Activated T-cell treated with anti-CD3 and anti-CD28 coated beads, Interleukin-2, amount 50 U/mL, for 1 hour (primary cell): ENCODE measurements around the gene FMO2.

Experiments used
- DNase-seq: peaks from one replicate; pipeline ENCODE4 v3.0.0-alpha.2; 2020

FMO2 gene

GRCh38 chr1:171185091-171185490 lies at the start of gene FMO2:
Gene FMO2, plus strand, starts transcription at chr1:171185300. Its CDS starts 414 bp downstream, at chr1:171185714.
- DNase-seq = no peak

- DNase-seq = no peak
These were observed 47.5 kb upstream of the FMO2 start for GRCh38 chr1:171137580-171137979.

GRCh38 chr1:171138980-171139379 lies 46.1 kb upstream of the FMO2 start:
- DNase-seq = no peak

- no peak for DNase-seq
These were observed 45.2 kb upstream of the FMO2 start for GRCh38 chr1:171139890-171140289.

GRCh38 chr1:171140401-171140800 lies 44.7 kb upstream of the FMO2 start:
- no peak for DNase-seq

GRCh38 chr1:171140956-171141687 lies 44.0 kb upstream of the FMO2 start:
- no peak for DNase-seq

- DNase-seq = no peak
These were observed 43.2 kb upstream of the FMO2 start for GRCh38 chr1:171141688-171142415.

- DNase-seq = no peak
These were observed 42.4 kb upstream of the FMO2 start for GRCh38 chr1:171142416-171143385.

- no peak for DNase-seq
These were observed 34.9 kb upstream of the FMO2 start for GRCh38 chr1:171150156-171150555.

- DNase-seq = no peak
These were observed 32.6 kb upstream of the FMO2 start for GRCh38 chr1:171152549-171152948.

GRCh38 chr1:171155484-171155883 lies 29.6 kb upstream of the FMO2 start:
- no peak for DNase-seq

- DNase-seq = no peak
These were observed 27.0 kb upstream of the FMO2 start for GRCh38 chr1:171158096-171158495.

GRCh38 chr1:171158551-171158950 lies 26.5 kb upstream of the FMO2 start:
- DNase-seq = no peak

GRCh38 chr1:171159148-171159547 lies 26.0 kb upstream of the FMO2 start:
- no peak for DNase-seq

GRCh38 chr1:171160211-171160610 lies 24.9 kb upstream of the FMO2 start:
- DNase-seq = no peak

GRCh38 chr1:171160639-171161354 lies 24.3 kb upstream of the FMO2 start:
- DNase-seq = no peak

- no peak for DNase-seq
These were observed 23.7 kb upstream of the FMO2 start for GRCh38 chr1:171161431-171161830.

- DNase-seq = no peak
These were observed 18.7 kb upstream of the FMO2 start for GRCh38 chr1:171166361-171166760.

GRCh38 chr1:171167785-171168184 lies 17.3 kb upstream of the FMO2 start:
- no peak for DNase-seq

- no peak for DNase-seq
These were observed 12.6 kb upstream of the FMO2 start for GRCh38 chr1:171172471-171172870.

- no peak for DNase-seq
These were observed 12.0 kb upstream of the FMO2 start for GRCh38 chr1:171173069-171173468.

- DNase-seq = no peak
These were observed 10.4 kb upstream of the FMO2 start for GRCh38 chr1:171174560-171175294.
